HEK293 (cell line): ENCODE results near the gene VSTM2B.

ENCODE experiments used
- ATF2 ChIP-seq: fragments of 450-650 bp; formaldehyde crosslinking; IDR thresholded peaks from 2 replicates; pipeline ENCODE4 v1.5.1; 2016; ENCODE audit warnings: missing biosample characterization, missing genetic modification characterization, low read depth
- GFI1B ChIP-seq: fragments of 450-650 bp; formaldehyde crosslinking; IDR thresholded peaks from 2 replicates; pipeline ENCODE4 v1.5.1; 2016; ENCODE audit warnings: missing biosample characterization, missing genetic modification characterization
- GLIS2 ChIP-seq: fragments of 450-650 bp; formaldehyde crosslinking; IDR thresholded peaks from 2 replicates; pipeline ENCODE4 v1.5.1; 2016; ENCODE audit warnings: missing biosample characterization, missing genetic modification characterization
- KLF1 ChIP-seq: fragments of 450-650 bp; formaldehyde crosslinking; IDR thresholded peaks from 2 replicates; pipeline ENCODE4 v1.5.1; 2016; ENCODE audit warnings: missing biosample characterization, missing genetic modification characterization
- MZF1 ChIP-seq: fragments of 450-650 bp; formaldehyde crosslinking; IDR thresholded peaks from 2 replicates; pipeline ENCODE4 v1.5.1; 2017; ENCODE audit warnings: missing biosample characterization, missing genetic modification characterization, borderline replicate concordance
- OSR2 ChIP-seq: fragments of 450-650 bp; formaldehyde crosslinking; IDR thresholded peaks from 2 replicates; pipeline ENCODE4 v1.5.1; 2016; ENCODE audit warnings: missing biosample characterization, missing genetic modification characterization
- PRDM1 ChIP-seq: fragments of 450-650 bp; formaldehyde crosslinking; IDR thresholded peaks from 2 replicates; pipeline ENCODE4; 2016; ENCODE audit warnings: missing biosample characterization, missing genetic modification characterization
- PRDM6 ChIP-seq: fragments of 450-650 bp; formaldehyde crosslinking; IDR thresholded peaks from 2 replicates; pipeline ENCODE4 v1.5.1; 2017; ENCODE audit warnings: missing biosample characterization, missing genetic modification characterization
- TCF7L2 ChIP-seq: IDR thresholded peaks from 2 replicates; pipeline ENCODE4 v1.6.1; 2011; ENCODE audit warnings: low read depth, mild to moderate bottlenecking, inconsistent platforms, low read length, moderate library complexity, borderline replicate concordance
- TRIM28 ChIP-seq: IDR thresholded peaks from 2 replicates; pipeline ENCODE4 v1.6.1; 2011; ENCODE audit warnings: low read length, control low read depth, borderline replicate concordance
- YY1 ChIP-seq: fragments of 450-650 bp; formaldehyde crosslinking; IDR thresholded peaks from 2 replicates; pipeline ENCODE4 v1.5.1; 2018; ENCODE audit warnings: missing biosample characterization, missing genetic modification characterization
- ZBTB11 ChIP-seq: fragments of 450-650 bp; formaldehyde crosslinking; conservative IDR thresholded peaks from 2 replicates; pipeline ENCODE4 v1.5.1; 2016; ENCODE audit warnings: low read depth, missing biosample characterization, missing genetic modification characterization
- ZBTB17 ChIP-seq: fragments of 450-650 bp; formaldehyde crosslinking; IDR thresholded peaks from 2 replicates; pipeline ENCODE4 v1.5.1; 2016; ENCODE audit warnings: missing biosample characterization, missing genetic modification characterization
- ZFHX2 ChIP-seq: fragments of 450-650 bp; formaldehyde crosslinking; conservative IDR thresholded peaks from 2 replicates; pipeline ENCODE4 v1.5.1; 2016; ENCODE audit warnings: missing biosample characterization, missing genetic modification characterization
- ZFP37 ChIP-seq: fragments of 450-650 bp; formaldehyde crosslinking; IDR thresholded peaks from 2 replicates; pipeline ENCODE4 v1.5.1; 2016; ENCODE audit warnings: missing biosample characterization, missing genetic modification characterization
- ZNF132 ChIP-seq: fragments of 450-650 bp; formaldehyde crosslinking; IDR thresholded peaks from 2 replicates; pipeline ENCODE4 v1.5.1; 2017; ENCODE audit warnings: missing biosample characterization, missing genetic modification characterization, borderline replicate concordance
- ZNF138 ChIP-seq: fragments of 450-650 bp; formaldehyde crosslinking; IDR thresholded peaks from 2 replicates; pipeline ENCODE4 v1.5.1; 2016; ENCODE audit warnings: missing biosample characterization, missing genetic modification characterization, borderline replicate concordance
- ZNF146 ChIP-seq: fragments of 450-650 bp; formaldehyde crosslinking; IDR thresholded peaks from 2 replicates; pipeline ENCODE4 v1.5.1; 2016; ENCODE audit warnings: missing biosample characterization, missing genetic modification characterization
- ZNF155 ChIP-seq: fragments of 450-650 bp; formaldehyde crosslinking; IDR thresholded peaks from 2 replicates; pipeline ENCODE4 v1.5.1; 2016; ENCODE audit warnings: missing biosample characterization, missing genetic modification characterization
- ZNF214 ChIP-seq: fragments of 450-650 bp; formaldehyde crosslinking; IDR thresholded peaks from 2 replicates; pipeline ENCODE4 v1.5.1; 2017; ENCODE audit warnings: missing biosample characterization, mild to moderate bottlenecking, missing genetic modification characterization, borderline replicate concordance
- ZNF239 ChIP-seq: fragments of 450-650 bp; formaldehyde crosslinking; IDR thresholded peaks from 2 replicates; pipeline ENCODE4 v1.5.1; 2016; ENCODE audit warnings: missing biosample characterization, missing genetic modification characterization
- ZNF394 ChIP-seq: fragments of 450-650 bp; formaldehyde crosslinking; IDR thresholded peaks from 2 replicates; pipeline ENCODE4 v1.5.1; 2016; ENCODE audit warnings: missing biosample characterization, missing genetic modification characterization, mild to moderate bottlenecking, moderate library complexity, borderline replicate concordance
- ZNF473 ChIP-seq: fragments of 450-650 bp; formaldehyde crosslinking; IDR thresholded peaks from 2 replicates; pipeline ENCODE4 v1.5.1; 2017; ENCODE audit warnings: missing biosample characterization, missing genetic modification characterization
- ZNF501 ChIP-seq: fragments of 450-650 bp; formaldehyde crosslinking; IDR thresholded peaks from 2 replicates; pipeline ENCODE4 v1.5.1; 2016; ENCODE audit warnings: missing biosample characterization, missing genetic modification characterization
- ZNF529 ChIP-seq: fragments of 450-650 bp; formaldehyde crosslinking; IDR thresholded peaks from 2 replicates; pipeline ENCODE4 v1.5.1; 2017; ENCODE audit warnings: missing genetic modification characterization, missing biosample characterization; ENCODE audit not compliant: insufficient replicate concordance
- ZNF544 ChIP-seq: fragments of 450-650 bp; formaldehyde crosslinking; IDR thresholded peaks from 2 replicates; pipeline ENCODE4 v1.5.0; 2017; ENCODE audit warnings: missing biosample characterization, missing genetic modification characterization
- ZNF560 ChIP-seq: fragments of 450-650 bp; formaldehyde crosslinking; IDR thresholded peaks from 2 replicates; pipeline ENCODE4 v1.5.1; 2017; ENCODE audit warnings: missing biosample characterization, missing genetic modification characterization, borderline replicate concordance
- ZNF561 ChIP-seq: fragments of 450-650 bp; IDR thresholded peaks from 2 replicates; pipeline ENCODE4 v1.5.1; 2018; ENCODE audit warnings: missing biosample characterization, missing genetic modification characterization, borderline replicate concordance
- ZNF623 ChIP-seq: fragments of 450-650 bp; formaldehyde crosslinking; IDR thresholded peaks from 2 replicates; pipeline ENCODE4 v1.5.1; 2016; ENCODE audit warnings: missing biosample characterization, missing genetic modification characterization
- ZNF664 ChIP-seq: fragments of 450-650 bp; formaldehyde crosslinking; IDR thresholded peaks from 2 replicates; pipeline ENCODE4 v1.5.1; 2016; ENCODE audit warnings: missing biosample characterization, missing genetic modification characterization
- ZNF707 ChIP-seq: fragments of 450-650 bp; formaldehyde crosslinking; IDR thresholded peaks from 2 replicates; pipeline ENCODE4 v1.5.1; 2016; ENCODE audit warnings: missing biosample characterization, missing genetic modification characterization
- ZNF777 ChIP-seq: fragments of 450-650 bp; formaldehyde crosslinking; IDR thresholded peaks from 2 replicates; pipeline ENCODE4 v1.5.1; 2017; ENCODE audit warnings: missing biosample characterization, missing genetic modification characterization, borderline replicate concordance
- ZNF791 ChIP-seq: fragments of 450-650 bp; formaldehyde crosslinking; IDR thresholded peaks from 2 replicates; pipeline ENCODE4 v1.5.1; 2016; ENCODE audit warnings: missing biosample characterization, missing genetic modification characterization
- ZNF792 ChIP-seq: fragments of 450-650 bp; formaldehyde crosslinking; IDR thresholded peaks from 2 replicates; pipeline ENCODE4 v1.5.1; 2016; ENCODE audit warnings: missing biosample characterization, missing genetic modification characterization
- ZSCAN4 ChIP-seq: fragments of 450-650 bp; formaldehyde crosslinking; IDR thresholded peaks from 2 replicates; pipeline ENCODE4 v1.5.1; 2017; ENCODE audit warnings: missing biosample characterization, missing genetic modification characterization

Gene VSTM2B

GRCh38 chr19:29528350-29528945, 2.7 kb downstream of the VSTM2B start (continued):
- TF ChIP-seq GLIS2 (tag by site-specific recombination) (peak; percentile 64), ZNF473 (tag by site-specific recombination) (no peak), ZSCAN4 (tag by site-specific recombination) (no peak), ZNF561 (tag by site-specific recombination) (peak; percentile 86; the same call in 1 of the 2 replicates), ZNF707 (tag by site-specific recombination) (no peak), ZNF155 (tag by site-specific recombination) (no peak), ZFP37 (tag by site-specific recombination) (peak; percentile 70; the same call in 1 of the 2 replicates), GFI1B (no peak), KLF1 (tag by site-specific recombination) (no peak), PRDM1 (0 out of 2 replicates have a peak, but pooled peaks have one; percentile 30), ZNF214 (tag by site-specific recombination) (no peak), ZBTB11 (tag by site-specific recombination) (no peak), MZF1 (tag by site-specific recombination) (peak; percentile 81; the same call in 1 of the 2 replicates), ZNF791 (no peak), PRDM6 (tag by site-specific recombination) (no peak), ZNF560 (tag by site-specific recombination) (no peak), ZNF792 (tag by site-specific recombination) (no peak), OSR2 (tag by site-specific recombination) (no peak), ZFHX2 (tag by site-specific recombination) (peak; percentile 52; the same call in 1 of the 2 replicates), ZNF239 (tag by site-specific recombination) (no peak), TCF7L2 (no peak), ZNF132 (tag by site-specific recombination) (no peak), TRIM28 (no peak), ZNF623 (tag by site-specific recombination) (0 out of 2 replicates have a peak, but pooled peaks have one; percentile 8), ZNF138 (no peak), ZNF529 (tag by site-specific recombination) (no peak), ZNF777 (tag by site-specific recombination) (peak; percentile 58; the same call in 1 of the 2 replicates), ZNF394 (tag by site-specific recombination) (no peak; the same call in 1 of the 2 replicates), ZNF664 (no peak), ZBTB17 (tag by site-specific recombination) (peak; percentile 92), ATF2 (tag by site-specific recombination) (no peak), ZNF501 (peak; percentile 73; the same call in 1 of the 2 replicates), ZNF146 (tag by site-specific recombination) (0 out of 2 replicates have a peak, but pooled peaks have one; percentile 4), ZNF544 (tag by site-specific recombination) (no peak), YY1 (peak; percentile 82; the same call in 1 of the 2 replicates)
